GM18517 (cell line): ENCODE data around the gene SULF2.

Source experiments
- ATAC-seq: cut with Tn5 transposase; IDR thresholded peaks from one replicate; pipeline ENCODE4 v1.9.1; 2021; ENCODE audit warnings: mild to moderate bottlenecking, moderate library complexity; ENCODE audit not compliant: unreplicated experiment

Gene SULF2

DNA sequence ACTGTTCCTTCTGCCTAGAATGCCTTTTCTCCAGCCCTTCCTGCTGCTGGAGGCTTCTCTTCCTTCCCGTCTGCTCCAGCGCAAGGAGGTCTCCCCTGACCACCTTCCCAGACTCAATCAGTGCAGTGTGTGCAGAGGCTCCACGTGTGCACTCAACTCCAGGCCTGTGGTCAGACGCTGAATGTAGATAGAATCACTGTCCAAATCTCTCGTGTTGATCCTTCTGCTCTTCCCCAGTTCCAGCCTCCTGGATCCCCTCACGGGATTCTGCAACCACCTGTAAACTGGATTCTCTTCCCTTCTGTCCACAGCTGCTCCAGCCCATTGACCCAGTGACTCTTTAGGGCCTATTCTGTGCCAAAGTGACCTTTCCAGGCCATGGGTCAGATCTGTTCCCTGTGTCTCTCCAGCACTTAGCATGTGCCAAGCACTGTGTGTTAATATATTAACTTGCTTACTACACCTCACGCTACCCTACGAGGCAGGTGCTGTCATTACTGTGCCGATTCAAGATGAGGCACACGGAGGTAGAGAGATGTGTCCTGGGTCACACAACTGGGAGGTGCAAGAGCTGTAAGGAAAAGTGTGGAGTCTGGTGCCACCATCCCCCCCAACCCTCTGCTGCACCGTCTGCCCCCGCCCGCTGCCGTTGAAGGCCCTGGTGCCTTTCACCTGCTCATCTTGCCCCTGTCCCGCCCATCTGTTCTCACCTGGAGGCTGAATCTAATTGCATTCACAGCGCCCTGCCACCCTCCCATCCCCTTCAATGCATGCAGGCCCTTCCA lies 112.2 kb downstream of the SULF2 start:
- ATAC-seq, result no peak

- no peak for ATAC-seq
Observed at GRCh38 chr20:47672166-47672565, 113.1 kb downstream of the SULF2 start.

DNA sequence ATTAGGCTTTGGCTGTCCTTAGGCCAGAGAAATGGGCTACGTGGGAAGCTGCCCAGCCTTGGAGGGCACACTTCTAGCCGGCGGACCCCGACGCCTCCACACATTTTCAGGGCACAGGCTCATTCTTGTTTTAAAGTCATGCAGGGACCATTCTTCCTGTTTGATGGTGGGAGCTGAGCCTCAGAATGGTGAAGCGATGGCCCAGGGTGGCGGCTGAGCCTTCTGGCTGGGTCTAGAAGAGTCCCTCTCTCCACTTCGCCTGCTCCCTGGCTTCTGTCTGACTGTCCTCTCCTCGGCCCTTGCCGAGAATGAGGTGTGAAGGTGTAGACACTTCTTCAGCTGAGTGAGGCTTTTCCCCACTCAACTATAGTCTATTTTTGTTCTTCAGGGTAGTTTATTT lies 114.4 kb downstream of the SULF2 start:
- ATAC-seq, result no peak

GRCh38 chr20:47669927-47670890 lies 115.1 kb downstream of the SULF2 start:
- no peak for ATAC-seq

- ATAC-seq, result no peak
Observed at GRCh38 chr20:47669489-47669888, 115.8 kb downstream of the SULF2 start.

GRCh38 chr20:47669152-47669425 lies 116.2 kb downstream of the SULF2 start:
- no peak for ATAC-seq

- ATAC-seq, result no peak
Observed at GRCh38 chr20:47668313-47669151, 116.7 kb downstream of the SULF2 start.

- ATAC-seq, result no peak
Observed at GRCh38 chr20:47667531-47668312, 117.6 kb downstream of the SULF2 start.

GRCh38 chr20:47667086-47667485 lies 118.2 kb downstream of the SULF2 start:
- no peak for ATAC-seq

GRCh38 chr20:47666304-47666703 lies 119.0 kb downstream of the SULF2 start:
- ATAC-seq, result no peak

GRCh38 chr20:47665221-47665991 lies 119.9 kb downstream of the SULF2 start:
- no peak for ATAC-seq

DNA sequence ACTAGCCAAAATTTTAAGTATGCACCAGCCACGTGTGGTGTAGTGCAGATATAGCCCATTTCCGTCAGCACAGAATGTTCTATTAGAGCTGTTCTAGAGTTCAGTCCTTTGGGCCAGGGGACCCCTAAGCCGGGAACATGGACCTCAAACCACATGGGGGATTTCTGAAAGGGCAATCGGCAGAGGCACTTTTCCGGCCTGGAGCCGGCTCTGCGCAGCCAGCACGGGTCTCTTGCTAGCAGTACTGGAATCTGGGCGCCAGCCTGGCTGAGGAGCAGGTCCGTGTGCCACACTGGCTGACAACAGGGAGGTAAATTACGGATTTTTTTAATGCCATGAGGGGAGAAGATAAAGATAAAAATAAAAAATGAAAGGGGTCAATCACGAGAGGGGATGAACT lies 120.5 kb downstream of the SULF2 start:
- no peak for ATAC-seq

DNA sequence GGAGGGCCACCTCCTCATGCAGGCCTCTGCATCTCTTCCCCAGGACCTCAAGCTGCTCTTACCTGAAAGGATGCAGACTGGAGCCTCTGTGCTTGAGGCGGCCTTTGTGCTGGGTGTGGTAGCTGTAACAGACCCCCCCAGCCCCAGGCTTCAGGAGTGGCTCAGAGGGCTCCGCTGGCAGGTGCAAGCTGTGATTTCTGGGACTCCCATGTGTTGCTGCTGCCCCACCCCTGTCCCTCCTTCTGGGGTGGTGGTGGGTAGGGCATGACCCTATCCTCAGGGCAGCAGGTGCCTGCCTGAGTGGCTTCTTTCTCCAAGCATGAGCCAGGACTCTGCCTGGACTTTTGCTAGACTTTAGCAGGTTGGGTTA lies 121.2 kb downstream of the SULF2 start:
- ATAC-seq, result no peak

DNA sequence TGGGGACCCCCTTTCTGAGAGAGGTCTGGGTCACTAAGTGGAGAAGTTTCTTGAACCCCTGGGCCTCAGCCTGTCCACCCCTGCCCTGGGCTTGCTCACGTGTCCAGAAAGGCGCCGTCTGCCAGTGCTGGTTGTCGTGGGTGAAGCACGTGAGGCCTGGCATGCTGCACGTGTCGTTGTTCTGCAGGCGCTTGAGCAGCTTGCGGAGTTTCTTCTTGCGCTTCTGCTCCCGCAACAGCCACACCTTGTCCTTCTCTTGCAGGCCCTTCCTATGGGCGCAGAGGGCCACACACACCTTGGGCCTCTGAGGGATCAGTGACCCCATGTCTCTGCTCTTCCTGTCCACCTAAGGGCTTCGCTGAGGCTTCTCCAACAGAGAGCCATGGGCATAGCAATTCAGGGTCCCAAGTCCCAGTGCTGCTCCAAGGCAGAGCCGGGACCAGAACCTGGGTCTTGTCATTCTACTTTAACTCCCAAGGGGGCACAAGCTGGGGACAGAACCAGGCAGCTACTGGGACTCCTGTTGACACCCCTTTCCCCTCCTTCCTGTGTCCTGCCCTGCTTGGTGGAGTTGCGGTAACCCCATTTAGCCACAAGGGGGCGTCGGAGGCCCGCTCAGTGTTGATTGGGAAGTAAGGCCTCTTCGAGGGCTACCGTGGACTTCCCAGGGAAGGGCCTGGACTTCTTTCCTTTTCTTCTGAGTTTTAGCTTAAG lies 121.8 kb downstream of the SULF2 start:
- no peak for ATAC-seq

- ATAC-seq, result no peak
Observed at GRCh38 chr20:47662483-47663353, 122.6 kb downstream of the SULF2 start.

- no peak for ATAC-seq
Observed at GRCh38 chr20:47661714-47662113, 123.6 kb downstream of the SULF2 start.

DNA sequence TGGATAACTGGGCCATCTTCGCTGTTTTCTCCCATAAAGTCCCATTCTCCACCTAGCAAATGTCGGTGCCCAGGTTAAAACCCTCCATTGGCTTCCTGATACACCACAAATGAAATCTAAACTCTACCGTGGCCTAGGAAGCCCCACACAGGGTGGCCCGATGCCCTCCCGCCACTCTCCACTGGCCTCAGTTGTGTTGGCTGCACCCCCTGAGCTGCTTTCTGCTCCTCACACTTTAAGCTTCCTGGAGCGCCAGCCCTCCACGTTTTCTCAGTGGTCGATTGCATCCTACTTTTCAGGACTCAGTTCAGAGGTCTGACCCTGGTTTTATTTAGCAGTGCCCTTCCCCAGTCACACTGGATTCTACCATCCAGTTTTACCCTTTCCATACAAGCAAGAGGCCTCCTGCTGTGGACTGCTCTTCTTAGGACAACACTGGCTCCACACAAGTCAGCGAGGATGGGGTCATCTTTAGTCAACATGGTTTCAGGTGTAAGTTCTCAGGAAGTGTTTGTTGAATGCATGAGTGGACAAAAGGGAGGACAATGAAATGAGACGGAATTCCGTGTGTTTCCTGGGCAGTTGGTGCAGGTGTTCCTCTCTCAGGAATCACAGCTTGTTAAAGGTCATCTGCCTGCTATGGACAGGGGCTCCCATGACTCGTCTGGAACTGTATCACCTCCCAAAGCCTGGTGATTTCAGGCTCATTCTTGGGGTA lies 124.1 kb downstream of the SULF2 start:
- ATAC-seq, result no peak

- no peak for ATAC-seq
Observed at GRCh38 chr20:47660602-47660905, 124.7 kb downstream of the SULF2 start.
